IPS-NIHi7 (cell line): ENCODE measurements around the gene PRKN.
A peak's percentile ranks its signal among the peaks of the same experiment; 100 is the strongest.

Source experiments
- DNase-seq: peaks from one replicate; pipeline ENCODE4 v3.0.0; 2012; ENCODE audit warnings: mixed read lengths; ENCODE audit errors: extremely low spot score

Gene PRKN

DNA sequence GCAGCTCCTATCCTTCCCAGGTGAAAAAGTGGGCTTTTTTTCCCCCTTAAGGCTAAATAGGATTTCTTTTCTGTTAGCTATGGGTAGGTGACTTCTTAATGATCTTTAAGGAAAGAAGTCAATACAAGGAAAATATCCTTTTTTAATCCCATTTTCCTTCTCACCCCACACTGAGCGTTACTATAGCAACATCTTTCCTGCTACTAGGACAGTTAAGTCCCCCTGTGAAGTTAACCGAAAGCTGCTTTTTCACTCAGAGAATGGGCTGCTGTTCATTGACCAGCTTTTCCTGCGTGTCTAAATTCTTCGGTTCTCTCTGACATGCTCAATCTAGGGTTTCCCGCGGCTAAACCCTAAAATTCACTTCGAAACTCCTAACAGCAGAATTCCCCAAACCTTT is 1280.6 kb downstream of the PRKN start:
- DNase-seq, result no peak

DNA sequence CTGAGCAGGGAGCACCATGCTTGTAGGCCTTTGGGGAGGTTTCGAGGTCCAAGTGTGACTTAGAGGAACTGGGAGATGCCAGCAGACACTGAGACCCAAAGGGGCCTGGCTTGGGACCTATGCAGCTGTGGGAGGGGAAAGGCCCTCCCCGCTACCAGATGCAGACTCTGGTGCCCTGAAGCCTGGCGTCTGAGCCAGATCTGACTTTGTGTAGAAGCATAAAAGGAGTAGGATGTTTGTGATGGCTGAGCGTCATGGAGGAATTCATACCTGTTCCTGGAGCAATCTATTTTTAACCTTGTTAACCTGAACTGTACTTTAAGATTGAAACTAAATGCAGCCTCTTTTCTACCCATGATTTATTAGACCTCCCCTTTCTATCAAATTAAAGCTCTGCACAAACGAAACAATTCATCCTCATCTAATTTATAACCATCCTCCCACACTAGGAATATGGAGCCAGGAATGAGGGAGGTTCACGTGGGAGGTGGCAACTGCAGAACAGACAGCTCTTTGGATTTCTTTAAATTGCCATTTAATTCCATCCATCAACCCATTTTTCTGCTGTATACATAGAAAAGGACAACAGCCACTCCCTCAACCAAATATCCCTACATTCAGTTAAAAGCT is 1281.2 kb downstream of the PRKN start:
- no peak for DNase-seq

DNA sequence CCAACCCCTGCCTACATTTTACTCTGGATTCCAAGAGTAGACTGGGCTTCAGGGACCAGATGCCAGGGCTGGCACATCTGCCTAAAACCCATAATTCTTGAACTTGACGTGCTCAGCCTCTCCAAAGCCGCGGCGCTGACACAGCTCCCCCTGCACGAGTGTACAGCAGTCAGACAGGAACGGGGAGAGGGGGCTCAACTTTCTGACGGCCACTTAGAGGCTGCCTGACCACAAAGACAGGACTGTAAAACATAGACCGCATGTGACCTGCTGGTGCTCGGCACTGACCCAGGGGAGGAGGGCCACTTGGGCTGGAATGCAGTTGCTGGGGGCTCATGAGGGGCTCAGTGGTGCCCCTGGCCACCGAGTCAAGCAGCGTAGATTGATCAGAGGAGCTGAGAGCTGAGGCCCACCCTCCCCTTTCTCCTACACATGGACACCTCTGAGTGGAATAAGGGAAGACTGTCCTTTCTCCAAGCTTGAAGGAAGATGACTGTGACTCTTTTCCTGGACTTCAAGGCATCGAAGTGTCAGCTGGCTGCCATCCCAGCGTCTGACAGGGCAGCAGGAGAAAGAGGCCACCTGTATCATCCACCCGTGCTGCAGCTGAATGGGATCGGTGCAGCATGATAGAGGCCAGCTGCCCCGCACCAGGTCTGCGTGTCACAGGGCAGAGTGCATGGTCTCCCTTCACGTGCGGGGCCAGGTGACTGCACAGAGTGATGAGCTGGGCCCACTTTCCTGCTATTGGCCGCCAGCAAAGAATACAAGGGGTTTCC is 1282.4 kb downstream of the PRKN start:
- no peak for DNase-seq

DNA sequence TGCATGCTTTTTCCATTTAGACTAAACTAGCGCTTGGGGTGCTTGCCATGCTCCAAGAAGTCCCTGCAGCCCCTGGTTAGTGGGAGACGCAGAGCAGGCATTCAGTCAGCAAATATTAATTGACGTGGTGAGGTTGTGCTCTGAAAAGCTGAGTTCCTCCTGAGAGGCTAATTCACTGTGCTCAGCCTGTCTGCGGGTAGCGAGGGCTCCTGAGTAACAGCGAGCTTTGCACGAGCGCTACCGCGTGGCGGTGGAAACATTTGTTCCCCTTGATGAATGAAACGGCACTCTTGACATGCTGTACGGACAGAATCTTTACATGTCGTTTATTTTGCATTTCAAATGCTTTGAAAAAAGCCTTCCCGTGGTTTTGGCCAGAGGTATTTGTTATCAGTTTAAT is 1283.1 kb downstream of the PRKN start:
- peak; percentile 30 for DNase-seq

DNA sequence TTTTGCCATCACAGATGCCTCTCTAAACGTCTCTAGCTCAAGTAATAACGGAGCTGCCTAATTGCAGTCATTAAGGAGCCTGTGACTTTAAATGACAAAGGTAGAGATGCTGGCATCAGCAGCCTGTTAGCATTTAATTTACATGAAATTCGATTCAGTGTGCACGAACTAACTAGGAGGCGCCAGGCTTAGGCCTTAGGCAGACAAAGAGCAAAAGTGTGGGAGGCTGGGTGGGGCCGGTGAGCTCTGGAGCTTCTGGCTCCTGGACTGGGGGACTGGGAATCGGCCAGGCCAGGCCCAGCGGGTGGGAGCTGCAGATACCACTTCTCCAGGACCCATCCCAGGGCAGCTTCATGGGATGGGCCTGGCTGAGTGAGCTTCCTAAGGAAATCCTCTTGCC is 1283.7 kb downstream of the PRKN start:
- DNase-seq, result peak; percentile 71

DNA sequence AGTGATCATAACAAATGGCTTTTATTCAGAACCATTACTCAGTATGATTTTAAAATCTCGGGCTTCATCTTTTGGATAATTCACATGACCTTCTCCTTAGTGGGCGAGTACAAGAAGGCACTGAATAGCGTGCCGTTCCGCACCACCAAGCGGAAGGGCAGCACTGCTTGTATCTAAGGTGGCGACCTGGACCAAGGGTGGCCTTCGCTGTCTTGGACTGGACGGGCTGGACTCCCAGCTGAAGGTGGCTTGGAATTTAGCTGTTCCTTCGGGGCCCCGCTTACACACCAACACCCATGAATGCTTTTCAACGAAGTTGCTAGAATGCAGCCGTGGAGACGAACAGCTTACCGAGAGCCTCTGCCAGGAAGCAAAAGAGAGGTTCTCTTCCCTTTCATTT is 1285.1 kb downstream of the PRKN start:
- DNase-seq, result no peak

DNA sequence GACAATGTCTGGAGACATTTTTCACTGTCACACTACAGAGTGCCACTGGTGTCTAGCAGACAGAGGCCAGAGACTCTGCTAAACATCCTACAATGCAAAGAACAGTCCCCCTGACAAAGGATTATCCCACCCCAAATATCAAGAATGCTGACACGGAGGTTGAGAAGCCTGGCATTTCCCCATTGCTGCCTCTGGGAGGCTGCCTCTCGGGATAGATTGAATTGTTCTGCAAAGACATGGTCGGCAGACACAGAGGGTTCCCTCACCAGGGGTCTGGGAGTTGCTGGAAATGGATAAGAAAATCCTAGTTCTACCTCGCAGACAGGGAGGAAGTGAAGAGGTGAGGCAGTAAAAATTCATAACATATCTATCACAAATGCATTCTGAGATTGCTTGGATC is 1287.3 kb downstream of the PRKN start:
- peak; percentile 29 for DNase-seq

DNA sequence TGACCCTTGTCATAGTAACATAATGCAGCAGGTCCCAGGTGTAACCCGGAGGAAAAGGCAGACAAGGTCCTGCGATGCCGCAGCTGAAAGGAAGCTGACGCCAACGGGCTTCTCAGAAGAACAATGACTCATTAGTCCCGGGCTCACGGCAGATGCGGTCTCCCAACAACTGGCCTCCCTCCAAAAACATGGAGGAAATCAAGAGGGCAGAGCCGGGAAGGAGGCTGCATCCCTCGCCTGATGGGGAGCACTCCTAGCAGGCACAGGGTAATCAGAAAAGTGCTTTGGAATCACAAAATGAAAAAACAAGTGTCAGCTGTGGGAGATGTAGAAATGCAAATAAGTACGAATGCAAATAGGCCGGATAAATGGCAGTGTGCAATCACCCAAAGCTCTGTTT is 1288.5 kb downstream of the PRKN start:
- no peak for DNase-seq

DNA sequence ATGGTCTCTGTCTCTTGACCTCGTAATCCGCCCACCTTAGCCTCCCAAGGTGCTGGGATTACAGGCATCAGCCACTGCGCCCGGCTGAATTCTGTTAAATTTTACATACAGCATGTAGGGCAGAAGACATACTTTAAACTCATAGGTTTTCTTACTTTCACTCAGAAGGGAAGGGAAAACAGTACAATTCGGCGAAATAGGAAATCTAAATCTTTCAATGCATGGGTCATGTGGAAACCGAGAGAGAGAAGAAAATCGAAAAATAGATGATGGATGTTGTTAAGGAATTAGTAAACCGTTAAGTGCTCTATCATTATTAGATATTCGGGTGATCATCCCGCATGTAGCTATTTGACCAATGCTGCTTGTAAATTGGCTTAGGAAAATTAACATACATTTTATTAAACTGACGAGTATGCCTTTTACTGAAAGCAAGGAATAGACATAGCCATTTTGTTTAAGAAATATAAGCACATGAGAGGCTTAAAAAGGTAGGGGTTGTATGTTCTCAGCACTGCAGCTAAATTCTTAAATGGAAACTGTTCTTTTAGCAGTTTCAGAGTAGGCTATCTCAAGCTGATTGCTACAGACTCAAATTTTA is 1289.0 kb downstream of the PRKN start:
- no peak for DNase-seq

DNA sequence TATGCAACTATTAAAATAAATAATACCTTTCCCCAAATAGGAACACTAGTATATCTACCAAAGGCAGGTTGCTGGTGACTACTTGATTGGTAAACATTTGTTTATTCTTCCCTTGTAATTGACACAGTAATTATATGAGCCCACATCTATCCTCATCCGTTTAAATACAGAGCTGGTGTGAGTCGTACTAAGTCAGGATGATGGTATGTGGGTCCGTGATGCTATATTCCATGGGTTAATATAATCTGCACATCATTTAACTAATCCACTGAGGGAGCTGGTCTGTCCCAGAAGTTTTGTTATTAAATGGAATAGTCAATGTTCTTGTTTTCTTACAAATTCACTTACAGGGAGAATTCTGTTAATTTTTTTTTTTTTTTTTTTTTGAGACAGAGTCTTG is 1289.7 kb downstream of the PRKN start:
- no peak for DNase-seq

DNA sequence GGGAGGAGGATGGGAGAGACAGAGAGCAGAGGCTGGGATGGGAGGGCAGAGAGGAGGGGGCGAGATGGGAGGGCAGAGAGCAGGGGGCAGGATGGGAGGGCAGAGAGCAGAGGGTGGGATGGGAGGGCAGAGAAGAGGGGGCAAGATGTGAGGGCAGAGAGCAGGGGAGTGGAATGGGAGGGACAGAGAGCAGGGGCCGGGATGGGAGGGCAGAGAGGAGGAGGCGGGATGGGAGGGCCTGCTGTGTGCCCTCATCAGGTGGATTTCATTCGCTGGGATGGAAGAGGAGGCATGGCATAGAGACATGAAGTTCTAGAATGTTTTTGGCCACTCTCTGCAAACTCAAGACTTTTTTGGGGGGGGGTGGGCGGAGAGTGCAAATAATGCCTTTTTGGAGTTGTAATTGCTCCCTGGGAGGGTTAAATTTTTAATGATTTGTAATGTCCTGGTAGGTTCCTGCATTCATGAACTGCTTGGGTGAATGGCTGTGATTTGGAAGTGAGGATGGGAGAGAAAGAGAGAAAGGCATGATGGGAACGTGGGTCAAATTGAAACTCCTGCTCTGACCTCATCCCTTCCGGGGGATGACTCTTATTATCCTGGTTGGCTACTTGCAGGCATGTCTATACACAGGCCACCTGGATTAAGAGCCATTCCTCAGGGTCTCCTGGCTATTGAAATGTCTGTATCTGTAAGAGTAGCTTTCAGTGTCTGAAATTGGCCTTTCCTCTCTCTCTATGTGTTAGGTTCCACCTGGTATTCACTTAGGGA is 1291.3 kb downstream of the PRKN start:
- no peak for DNase-seq

DNA sequence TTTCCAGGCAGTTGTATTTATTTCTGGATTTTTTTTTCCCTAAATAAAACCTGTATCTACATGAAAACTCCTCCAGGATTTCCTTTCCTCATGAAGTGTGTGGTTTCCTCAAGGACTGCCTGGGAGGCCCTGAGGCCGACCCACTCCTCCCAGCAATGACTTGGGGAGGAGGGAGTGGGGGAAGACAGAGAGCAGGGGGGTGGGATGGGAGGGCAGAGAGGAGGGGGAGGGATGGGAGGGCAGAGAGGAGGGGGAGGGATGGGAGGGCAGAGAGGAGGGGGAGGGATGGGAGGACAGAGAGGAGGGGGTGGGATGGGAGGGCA is 1291.9 kb downstream of the PRKN start:
- no peak for DNase-seq

DNA sequence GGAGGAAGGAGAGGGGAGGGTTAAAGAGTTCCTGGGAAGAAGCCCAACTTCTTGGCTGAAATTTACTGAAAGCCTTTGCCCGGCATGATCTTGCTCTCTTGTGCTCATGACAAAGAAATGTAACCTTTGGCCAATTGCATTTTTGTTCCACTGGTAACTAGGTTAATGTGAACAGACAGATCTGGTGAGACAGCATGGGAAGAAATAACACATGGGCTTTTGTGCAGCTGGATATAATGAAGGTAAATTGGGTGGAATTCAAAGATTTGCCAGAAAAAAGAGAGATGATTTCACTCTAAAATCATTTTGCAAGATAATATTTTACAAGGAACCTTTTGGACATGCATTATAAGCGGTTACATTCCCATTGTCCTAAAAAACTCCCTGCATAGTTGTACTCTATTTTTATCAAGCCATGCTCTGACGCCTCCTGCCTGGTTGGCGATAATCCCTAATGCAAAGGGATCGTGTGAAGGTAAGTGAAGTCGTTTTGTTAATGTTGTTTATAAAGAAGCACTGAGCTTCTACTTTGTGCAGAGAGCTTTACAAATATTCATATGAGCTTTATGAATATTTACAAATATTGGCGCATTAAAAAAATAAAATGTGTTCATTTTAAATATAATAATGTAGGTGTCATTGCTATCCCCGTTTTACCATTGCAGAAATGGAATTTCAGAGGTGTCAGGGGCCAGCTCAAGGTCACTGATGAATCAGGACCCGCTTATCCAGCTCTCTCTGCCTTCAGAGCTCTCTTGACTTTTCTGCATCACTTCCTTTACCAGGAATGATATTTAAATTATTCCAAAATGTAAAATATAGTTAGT is 1292.4 kb downstream of the PRKN start:
- DNase-seq, result no peak

DNA sequence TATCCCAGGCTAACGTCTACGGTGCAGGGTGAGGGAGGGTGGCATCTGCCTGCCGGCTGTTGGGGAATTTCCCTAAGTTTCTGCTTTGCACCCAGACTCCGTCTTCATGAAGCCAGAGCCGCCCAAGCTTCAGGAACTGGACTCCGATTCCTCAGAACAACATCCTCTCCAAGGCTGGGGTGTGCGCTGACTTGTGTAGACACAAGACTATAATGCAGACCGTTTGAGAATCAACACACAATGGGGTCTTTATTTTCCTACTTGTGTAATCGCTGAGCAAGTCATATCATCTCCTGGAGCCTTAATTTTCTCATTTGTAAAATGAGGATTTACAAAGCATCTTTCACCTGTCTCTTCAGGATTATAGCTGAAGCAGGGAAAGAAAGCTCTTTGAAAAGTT is 1293.2 kb downstream of the PRKN start:
- no peak for DNase-seq

DNA sequence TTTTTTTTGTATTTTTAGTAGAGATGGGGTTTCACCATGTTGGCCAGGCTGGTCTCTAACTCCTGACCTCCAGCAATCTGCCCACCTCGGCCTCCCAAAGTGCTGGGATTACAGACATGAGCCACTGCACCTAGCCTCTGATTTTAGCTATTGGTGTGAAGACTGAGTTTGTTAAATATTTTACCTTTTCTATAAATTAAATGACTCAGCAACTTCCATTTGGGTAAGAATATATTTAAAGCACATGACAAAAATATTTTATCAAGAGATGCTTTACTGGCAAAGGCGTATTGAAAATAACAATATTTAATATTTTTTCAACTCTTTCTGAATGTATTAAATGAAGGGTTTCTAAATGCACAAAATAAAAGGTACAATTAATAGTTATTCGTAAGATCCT is 1295.0 kb downstream of the PRKN start:
- no peak for DNase-seq

DNA sequence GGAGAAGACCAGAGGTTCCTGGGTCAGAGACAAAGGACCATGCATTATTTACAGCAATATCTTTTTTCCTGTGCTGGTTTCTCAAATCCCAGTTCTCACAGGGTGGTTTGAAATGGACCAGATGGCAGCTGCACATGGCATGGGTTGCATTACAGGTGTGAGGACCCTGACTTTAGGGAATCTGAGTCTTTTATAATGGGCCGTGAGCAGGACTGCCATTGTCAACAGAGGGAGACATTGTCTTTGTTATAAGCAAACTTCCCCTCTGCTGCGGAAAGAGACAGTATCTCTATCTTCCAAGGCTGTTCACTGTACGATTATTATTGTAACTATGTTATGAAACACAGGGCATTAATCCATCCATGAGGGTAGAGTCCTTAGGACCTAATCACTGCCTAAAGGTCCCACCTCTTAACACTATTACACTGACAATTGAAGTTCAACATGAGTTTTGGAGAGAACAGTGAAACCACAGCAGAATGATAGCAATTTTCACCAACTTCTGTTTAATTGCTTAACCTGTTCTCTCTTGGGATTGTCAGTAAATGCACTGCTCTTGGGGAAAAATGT is 1297.6 kb downstream of the PRKN start:
- DNase-seq, result no peak

DNA sequence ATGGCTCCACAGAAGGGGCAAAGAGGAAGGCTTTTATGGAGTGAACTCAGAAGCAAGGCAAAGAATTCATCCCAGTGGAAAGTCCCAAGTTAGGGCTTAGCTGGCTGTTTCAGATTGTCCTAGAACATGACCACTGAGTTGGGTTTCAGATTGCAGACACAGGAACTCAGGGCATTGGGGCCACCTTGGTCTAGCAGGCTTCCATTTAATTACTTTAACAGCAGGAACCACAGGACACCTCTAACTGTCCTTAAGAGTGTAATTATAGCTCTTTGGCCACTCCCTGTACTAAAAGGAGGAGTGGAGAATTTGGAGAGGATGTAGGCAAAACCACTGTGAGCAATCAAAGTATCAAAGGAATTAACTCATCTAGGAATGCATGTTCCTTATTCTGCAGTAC is 1303.1 kb downstream of the PRKN start:
- no peak for DNase-seq

DNA sequence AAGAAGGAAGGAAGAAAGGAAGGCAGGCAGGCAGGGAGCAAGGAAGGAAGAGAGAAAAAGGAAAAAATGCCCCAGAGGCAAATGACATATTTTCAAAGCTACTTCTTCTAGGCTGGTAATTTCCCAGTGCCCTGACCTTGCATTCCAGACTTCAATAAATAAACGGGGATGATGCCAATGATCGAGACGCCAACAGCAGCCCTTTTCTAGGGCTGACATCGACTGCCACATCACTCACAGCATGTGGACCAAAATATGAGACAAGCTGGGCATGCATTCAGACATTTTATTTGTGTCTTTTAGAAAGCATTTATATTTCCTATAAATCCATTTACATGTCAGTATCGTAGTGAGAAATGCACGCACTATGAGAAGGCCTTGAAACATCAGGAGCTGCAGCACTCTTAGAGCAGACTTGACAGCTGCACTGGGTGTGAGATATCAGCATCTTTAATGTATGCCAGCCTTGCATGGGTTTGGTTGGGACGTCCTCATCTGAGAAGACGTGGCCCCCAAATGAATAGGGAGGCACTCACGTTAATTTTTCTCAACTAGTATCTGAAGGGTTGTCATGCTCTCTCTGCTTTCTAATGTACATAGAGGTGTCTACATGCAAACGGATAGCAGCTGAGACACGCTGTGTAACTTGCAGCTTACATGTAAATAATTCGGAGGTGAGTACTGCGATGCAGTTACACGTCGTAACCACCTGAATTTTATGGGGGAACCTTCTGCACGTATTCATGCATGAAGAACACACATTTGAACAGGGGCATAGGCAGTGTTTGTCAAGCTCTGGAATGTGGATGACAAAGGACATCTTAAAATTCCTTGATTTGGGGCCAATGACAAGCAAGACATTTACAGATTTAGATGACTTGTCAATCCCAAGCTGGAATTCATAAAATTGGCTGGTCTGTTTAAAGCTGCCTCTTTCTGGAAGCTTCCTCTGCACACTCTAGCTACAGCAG is 1304.6 kb downstream of the PRKN start:
- DNase-seq, result no peak

DNA sequence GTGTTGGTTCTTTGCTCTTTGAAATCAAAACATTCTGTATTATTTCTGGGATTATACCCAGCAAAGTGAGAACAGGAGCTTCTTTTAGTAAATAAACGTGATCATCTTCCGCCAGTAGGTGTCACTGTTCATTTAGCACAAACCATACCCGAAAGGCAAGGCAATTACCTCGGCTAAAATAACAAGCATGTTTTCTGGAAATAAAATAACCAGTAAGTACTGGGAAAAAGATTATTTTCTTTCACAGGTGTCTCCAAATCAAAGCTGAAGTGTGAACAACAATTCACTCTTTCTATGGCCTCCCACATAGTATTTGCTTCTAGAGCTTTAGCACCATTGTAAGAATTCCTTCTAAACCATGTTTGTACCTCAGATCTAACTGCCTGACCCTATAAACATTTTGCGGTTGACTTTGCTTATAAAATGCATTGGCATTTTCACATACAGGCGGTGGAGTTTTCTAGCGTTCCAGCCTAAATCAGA is 1309.1 kb downstream of the PRKN start:
- peak; percentile 58 for DNase-seq
